HFFc6 (cell line): ENCODE results near the gene NDE1. TPM values are rescaled to one million over a fixed set of nuclear protein-coding genes. Genes with fewer than 3 reads are reported as not detected.
"Not testable (repeated sequence)": the region's sequence is repeated elsewhere in the genome, so short reads cannot be mapped to it uniquely, and the experiment has no call there.

Source experiments
- DNase-seq: peaks from one replicate; pipeline ENCODE4 v3.0.0-alpha.2; 2018
- H3K27ac Mint-ChIP-seq: 2 replicates; pipeline ENCODE4 v1.8.0; 2020; ENCODE audit warnings: mild to moderate bottlenecking, mixed read lengths
- H3K27me3 Mint-ChIP-seq: 2 replicates; pipeline ENCODE4 v1.8.0; 2021; ENCODE audit warnings: mild to moderate bottlenecking, moderate library complexity, mixed read lengths; ENCODE audit not compliant: insufficient read depth
- H3K36me3 Mint-ChIP-seq: 2 replicates; pipeline ENCODE4 v1.8.0; 2021; ENCODE audit warnings: low read depth, mixed read lengths
- H3K4me1 Mint-ChIP-seq: 2 replicates; pipeline ENCODE4 v1.8.0; 2020; ENCODE audit warnings: low read depth, mixed read lengths
- H3K4me3 Mint-ChIP-seq: 2 replicates; pipeline ENCODE4 v1.8.0; 2020; ENCODE audit warnings: mild to moderate bottlenecking, moderate library complexity, mixed read lengths
- H3K9me3 Mint-ChIP-seq: 2 replicates; pipeline ENCODE4 v1.8.0; 2020; ENCODE audit warnings: mild to moderate bottlenecking, mixed read lengths
- CTCF ChIP-seq: fragments of 200-600 bp; sonication (generic); IDR thresholded peaks from 2 replicates; pipeline ENCODE4 v1.5.0; 2021; ENCODE audit warnings: antibody characterized with exemption, mild to moderate bottlenecking
- total RNA-seq, 6 experiments: library from RNA; stranded (reverse); fragmentation: NEBNext Ultra II Directional; extraction: Animal tissue kit (Norgen Biotek cat#: 25700); gene quantifications; 2 replicates in 1 of 6; 3 replicates in 5 of 6; pipeline ENCODE4 v1.2.3, GENCODE V29; 2021

Gene NDE1
- total RNA-seq, 6 experiments from 2014 or later = 40.6 to 61.0 (median 58.2) TPM

DNA sequence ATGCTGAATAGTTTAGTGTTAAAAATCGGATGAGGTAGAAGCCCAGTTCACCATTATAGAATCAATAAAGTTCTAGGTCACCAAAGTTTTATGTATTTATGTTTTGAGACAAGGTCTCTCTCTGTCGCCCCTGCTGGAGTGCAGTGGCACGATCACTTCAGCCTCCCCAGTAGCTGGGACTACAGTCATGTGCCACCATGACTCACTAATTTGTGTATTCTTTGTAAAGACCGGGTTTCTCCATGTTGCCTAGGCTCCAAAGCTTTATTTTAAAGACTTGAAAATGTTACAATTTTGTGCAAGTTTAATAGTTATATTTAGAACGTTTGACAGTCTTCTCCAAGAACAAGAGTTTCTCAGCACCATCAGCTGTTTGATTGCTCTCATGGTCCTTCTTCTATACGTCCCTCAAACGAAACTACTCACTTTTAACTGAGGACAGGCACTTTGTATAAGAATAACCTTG lies 32.1 kb downstream of the NDE1 start:
- Mint-ChIP-seq H3K4me3 (no peak overlapping the region), H3K4me1 (peaks cover 7% of the 10 kb centered on the region; the same call in 1 of the 2 replicates), H3K27me3 (peaks cover 4% of the 10 kb centered on the region), H3K9me3 (no peaks in the 10 kb centered on the region), H3K36me3 (peaks cover 18% of the 10 kb centered on the region; the same call in 1 of the 2 replicates), H3K27ac (peak overlapping the region; percentile 78; the same call in 1 of the 2 replicates)
- peak; percentile 83 for DNase-seq
- TF ChIP-seq CTCF = peak; percentile 77

DNA sequence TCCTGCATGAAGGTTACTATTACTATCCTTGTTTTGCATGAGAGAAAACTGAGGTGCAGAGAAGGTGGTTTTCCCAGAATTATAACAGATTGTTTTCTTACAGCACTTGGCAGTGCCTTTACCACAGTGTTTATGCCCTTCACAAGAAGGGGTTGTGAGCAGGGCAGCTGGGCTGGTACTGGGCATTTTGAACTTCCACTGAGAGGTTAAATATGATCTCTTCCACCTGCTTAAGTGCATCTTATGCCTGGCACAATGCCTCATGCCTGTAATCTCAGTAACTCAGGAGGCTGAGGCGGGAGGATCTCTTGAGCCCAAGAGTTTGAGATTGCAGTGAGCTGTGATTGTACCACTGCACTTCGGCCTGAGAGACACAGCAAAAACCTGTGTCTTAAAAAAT lies 36.2 kb downstream of the NDE1 start:
- no peak overlapping the region for H3K4me3 Mint-ChIP-seq

DNA sequence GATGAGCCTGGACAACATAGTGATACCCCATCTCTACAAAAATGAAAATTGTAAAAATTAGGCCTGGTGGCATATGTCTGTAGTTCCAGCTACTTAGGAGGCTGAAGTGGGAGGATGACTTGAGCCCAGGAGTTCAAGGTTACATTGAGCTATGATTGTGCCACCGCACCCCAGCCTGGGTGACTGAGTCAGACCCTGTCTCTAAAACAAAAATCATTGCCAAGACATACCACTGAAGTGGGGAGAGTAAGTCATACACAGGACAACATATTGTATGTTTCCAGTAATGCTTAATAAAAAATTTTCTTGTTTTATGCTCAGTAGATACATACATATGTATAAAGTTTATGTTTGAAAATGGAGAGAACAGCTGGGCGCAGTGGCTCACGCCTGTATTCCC lies 39.2 kb downstream of the NDE1 start:
- Mint-ChIP-seq H3K4me1 (peaks cover 25% of the 10 kb centered on the region), H3K4me3 (no peak overlapping the region), H3K36me3 (peaks cover 45% of the 10 kb centered on the region), H3K27me3 (no peaks in the 10 kb centered on the region; the same call in 1 of the 2 replicates), H3K27ac (peak overlapping the region; percentile 44; the same call in 1 of the 2 replicates), H3K9me3 (no peaks in the 10 kb centered on the region)
- peak; percentile 19 for DNase-seq
- TF ChIP-seq CTCF = no peak

More for the DNA sequence above, 36.2 kb downstream of the NDE1 start:
- peaks cover 23% of the 10 kb centered on the region for H3K36me3 Mint-ChIP-seq
- H3K4me1 Mint-ChIP-seq = peaks cover 29% of the 10 kb centered on the region
- H3K9me3 Mint-ChIP-seq = no peaks in the 10 kb centered on the region
- DNase-seq = no peak
- no peaks in the 10 kb centered on the region; the same call in 1 of the 2 replicates for H3K27me3 Mint-ChIP-seq
- H3K27ac Mint-ChIP-seq = no peak overlapping the region
- no peak for TF ChIP-seq CTCF

- Mint-ChIP-seq H3K4me3 (no peak overlapping the region), H3K4me1 (peaks cover 29% of the 10 kb centered on the region), H3K9me3 (no peaks in the 10 kb centered on the region), H3K27ac (peak overlapping the region; percentile 65), H3K36me3 (peaks cover 45% of the 10 kb centered on the region), H3K27me3 (no peaks in the 10 kb centered on the region; the same call in 1 of the 2 replicates)
- TF ChIP-seq CTCF = no peak
- DNase-seq = peak; percentile 61
These were observed 40.3 kb downstream of the NDE1 start for GRCh38 chr16:15690296-15690695.

GRCh38 chr16:15691046-15691445 lies 41.0 kb downstream of the NDE1 start:
- peaks cover 41% of the 10 kb centered on the region for H3K36me3 Mint-ChIP-seq
- no peak for DNase-seq
- no peak for TF ChIP-seq CTCF
- no peaks in the 10 kb centered on the region for H3K9me3 Mint-ChIP-seq
- H3K4me3 Mint-ChIP-seq = no peak overlapping the region
- 0 out of 2 replicates have a peak overlapping the region, but pooled peaks have one; percentile 36 for H3K27ac Mint-ChIP-seq
- peaks cover 29% of the 10 kb centered on the region for H3K4me1 Mint-ChIP-seq
- no peaks in the 10 kb centered on the region; the same call in 1 of the 2 replicates for H3K27me3 Mint-ChIP-seq

GRCh38 chr16:15692508-15692907 lies 42.5 kb downstream of the NDE1 start:
- H3K9me3 Mint-ChIP-seq, H3K4me3 Mint-ChIP-seq, H3K27me3 Mint-ChIP-seq, H3K27ac Mint-ChIP-seq, DNase-seq: not testable (repeated sequence)
- Mint-ChIP-seq H3K4me1 (peaks cover 29% of the 10 kb centered on the region), H3K36me3 (peaks cover 41% of the 10 kb centered on the region)
